OCI-LY7 (cell line): Measurements from ENCODE around the gene MAP3K7CL. TPM values are rescaled to one million over a fixed set of nuclear protein-coding genes. Genes with fewer than 3 reads are reported as not detected.

Experiments used
- BruUV-seq: library from RNA; stranded (reverse); fragments of 400-500 nt; replicated peaks from 2 replicates; lab custom pipeline; 2021; lab: Mats Ljungman, UMichigan
- CTCF ChIA-PET: fragments of 300-600 bp; sonication (Branson Sonifier 250); formaldehyde crosslinking; loops from one replicate; lab custom pipeline; 2022; ENCODE audit warnings: antibody characterized with exemption; ENCODE audit not compliant: unreplicated experiment; lab: Charles Lee
- POLR2A ChIA-PET: fragments of 300-600 bp; sonication (Branson Sonifier 250); formaldehyde crosslinking; loops from one replicate; lab custom pipeline; 2022; ENCODE audit warnings: antibody characterized with exemption; lab: Charles Lee
- DNase-seq: peaks from one replicate; pipeline ENCODE4 v3.0.0-alpha.2; 2015; ENCODE audit warnings: low spot score
- H2AFZ ChIP-seq: fragments of 200-600 bp; sonication (generic), shearing (Covaris generic); 2 replicates; pipeline ENCODE4 v1.6.1; 2014; ENCODE audit warnings: mild to moderate bottlenecking, antibody characterized with exemption, low read length, moderate library complexity
- H3K27ac ChIP-seq: fragments of 200-600 bp; sonication (generic); 2 replicates; pipeline ENCODE4 v1.5.1; 2014; ENCODE audit warnings: mixed run types, low read depth, mild to moderate bottlenecking, moderate library complexity, low read length, inconsistent platforms; ENCODE audit not compliant: poor library complexity, severe bottlenecking
- H3K36me3 ChIP-seq: fragments of 200-600 bp; sonication (generic); 2 replicates; pipeline ENCODE4 v1.6.1; 2014; ENCODE audit warnings: mild to moderate bottlenecking, antibody characterized with exemption, low read length, moderate library complexity, mixed read lengths; ENCODE audit not compliant: insufficient read depth
- H3K4me1 ChIP-seq: fragments of 200-600 bp; sonication (generic); 2 replicates; pipeline ENCODE4 v1.5.1; 2014; ENCODE audit warnings: mild to moderate bottlenecking, low read length; ENCODE audit not compliant: insufficient read depth, poor library complexity, severe bottlenecking
- H3K4me2 ChIP-seq: fragments of 200-600 bp; sonication (generic); 2 replicates; pipeline ENCODE4 v1.6.1; 2014; ENCODE audit warnings: mild to moderate bottlenecking, low read length
- H3K4me3 ChIP-seq: fragments of 200-600 bp; sonication (generic); 2 replicates; pipeline ENCODE4 v1.5.1; 2014; ENCODE audit warnings: mild to moderate bottlenecking, low read depth, low read length; ENCODE audit not compliant: poor library complexity, severe bottlenecking
- H3K79me2 ChIP-seq: fragments of 200-600 bp; sonication (generic); 2 replicates; pipeline ENCODE4 v1.6.1; 2016; ENCODE audit warnings: low read depth, mild to moderate bottlenecking, low read length, moderate library complexity, mixed read lengths; ENCODE audit not compliant: insufficient read depth
- H3K9me2 ChIP-seq: fragments of 200-600 bp; sonication (generic); 2 replicates; pipeline ENCODE4 v1.6.1; 2016; ENCODE audit warnings: mild to moderate bottlenecking, low read length, mixed read lengths; ENCODE audit not compliant: insufficient read depth
- H3K9me3 ChIP-seq: fragments of 200-600 bp; sonication (generic); 2 replicates; pipeline ENCODE4 v1.6.1; 2014; ENCODE audit warnings: mild to moderate bottlenecking, mixed run types, low read length, mixed read lengths
- H4K20me1 ChIP-seq: fragments of 200-600 bp; sonication (generic); 2 replicates; pipeline ENCODE4 v1.6.1; 2014; ENCODE audit warnings: mild to moderate bottlenecking, antibody characterized with exemption, low read length, moderate library complexity, mixed read lengths; ENCODE audit not compliant: insufficient read depth
- CTCF ChIP-seq: fragments of 200-600 bp; sonication (generic); conservative IDR thresholded peaks from 2 replicates; pipeline ENCODE4 v1.5.1; 2014; ENCODE audit warnings: mild to moderate bottlenecking, antibody characterized with exemption, low read length, moderate library complexity, mixed read lengths
- EZH2phosphoT487 ChIP-seq: fragments of 200-600 bp; sonication (generic); IDR thresholded peaks from 2 replicates; pipeline ENCODE4 v1.6.1; 2018; ENCODE audit warnings: low read depth, borderline replicate concordance, mild to moderate bottlenecking, mixed run types, antibody characterized with exemption, low read length, moderate library complexity, mixed read lengths
- intact Hi-C: fragments of 100-400 bp; cut with micrococcal nuclease; formaldehyde crosslinking; loops from one replicate; pipeline ENCODE4 v1.10.0; 2022; ENCODE audit not compliant: unreplicated experiment
- total RNA-seq, 2 experiments: library from RNA; depleted of rRNA in 1 of 2; stranded (reverse); fragments of >200 nt in 1 of 2; shearing (Covaris generic) in 1 of 2; gene quantifications; 2 replicates each; pipeline ENCODE4 v1.2.3, GENCODE V29; 2014 to 2022

MAP3K7CL gene
- total RNA-seq, 2 experiments from 2014 or later, result 7.8 to 13.0 TPM

GRCh38 chr21:29209696-29210095, 79.3 kb downstream of the MAP3K7CL start:
- H3K4me1 ChIP-seq, result peaks cover 11% of the 10 kb centered on the region
- H3K9me2 ChIP-seq, result no peaks in the 10 kb centered on the region
- DNase-seq, result no peak
- POLR2A ChIA-PET, result interaction anchor here (0.6 to 1.4 kb wide), 4 partner anchors 16 to 105 kb away, joined by 3 to 6 read pairs (median 3); no protein-coding TSS in a partner anchor
- CTCF ChIA-PET, result no interaction called here
- no peak overlapping the region for H2AFZ ChIP-seq
- no peaks in the 10 kb centered on the region for H3K36me3 ChIP-seq
- H4K20me1 ChIP-seq, result no peaks in the 10 kb centered on the region
- BruUV-seq, result no TSS peak
- no peaks in the 10 kb centered on the region for H3K79me2 ChIP-seq
- no peak overlapping the region for H3K27ac ChIP-seq
- no peak for TF ChIP-seq CTCF
- TF ChIP-seq EZH2phosphoT487, result no peak
- intact Hi-C loops, result no loop called here
- no peak overlapping the region for H3K4me3 ChIP-seq
- H3K9me3 ChIP-seq, result no peaks in the 10 kb centered on the region
- H3K4me2 ChIP-seq, result no peak overlapping the region

- no peaks in the 10 kb centered on the region for H3K9me3 ChIP-seq
- H3K9me2 ChIP-seq, result no peaks in the 10 kb centered on the region
- H3K27ac ChIP-seq, result no peak overlapping the region
- ChIA-PET CTCF (no interaction called here), POLR2A (no interaction called here)
- DNase-seq, result no peak
- H3K4me2 ChIP-seq, result no peak overlapping the region
- H3K36me3 ChIP-seq, result no peaks in the 10 kb centered on the region
- TF ChIP-seq CTCF, result no peak
- TF ChIP-seq EZH2phosphoT487, result no peak
- no peaks in the 10 kb centered on the region for H3K79me2 ChIP-seq
- no TSS peak for BruUV-seq
- intact Hi-C loops, result no loop called here
- no peak overlapping the region for H2AFZ ChIP-seq
- peaks cover 11% of the 10 kb centered on the region for H3K4me1 ChIP-seq
- no peak overlapping the region for H3K4me3 ChIP-seq
- no peaks in the 10 kb centered on the region for H4K20me1 ChIP-seq
These were observed 80.8 kb downstream of the MAP3K7CL start for GRCh38 chr21:29211205-29211604.

- intact Hi-C loops, result no loop called here
- H3K9me3 ChIP-seq, result no peaks in the 10 kb centered on the region
- H3K27ac ChIP-seq, result no peak overlapping the region
- H3K4me3 ChIP-seq, result no peak overlapping the region
- no TSS peak for BruUV-seq
- H3K79me2 ChIP-seq, result no peaks in the 10 kb centered on the region
- peaks cover 11% of the 10 kb centered on the region for H3K4me1 ChIP-seq
- POLR2A ChIA-PET, result no interaction called here
- H4K20me1 ChIP-seq, result no peaks in the 10 kb centered on the region
- no peaks in the 10 kb centered on the region for H3K36me3 ChIP-seq
- no peak for DNase-seq
- CTCF ChIA-PET, result no interaction called here
- H3K4me2 ChIP-seq, result no peak overlapping the region
- TF ChIP-seq EZH2phosphoT487 (no peak), CTCF (no peak)
- no peaks in the 10 kb centered on the region for H3K9me2 ChIP-seq
- H2AFZ ChIP-seq, result no peak overlapping the region
These were observed 82.0 kb downstream of the MAP3K7CL start for GRCh38 chr21:29212446-29212845.
